Esophagus squamous epithelium (tissue), 4 donors: Measurements from ENCODE around the gene CRTAC1.

Source experiments
- POLR2A ChIP-seq, 4 donors: fragments of 450-650 bp; IDR thresholded peaks; one replicate each; pipeline ENCODE4 v1.6.1; 2017; ENCODE audit warnings: antibody characterized with exemption in 4 of 4, mild to moderate bottlenecking in 4 of 4, moderate library complexity in 3 of 4
- TF ChIP-seq, protein P1 (sequence below), 6 experiments: fragments of 450-650 bp in 4 of 6; fragments of 200-600 bp in 2 of 6; sonication (generic) in 2 of 6; IDR thresholded peaks; one replicate each; pipeline ENCODE4 v1.5.1; 2016 to 2019; ENCODE audit warnings: antibody characterized with exemption in 6 of 6, mild to moderate bottlenecking in 4 of 6, moderate library complexity in 4 of 6

DNA sequence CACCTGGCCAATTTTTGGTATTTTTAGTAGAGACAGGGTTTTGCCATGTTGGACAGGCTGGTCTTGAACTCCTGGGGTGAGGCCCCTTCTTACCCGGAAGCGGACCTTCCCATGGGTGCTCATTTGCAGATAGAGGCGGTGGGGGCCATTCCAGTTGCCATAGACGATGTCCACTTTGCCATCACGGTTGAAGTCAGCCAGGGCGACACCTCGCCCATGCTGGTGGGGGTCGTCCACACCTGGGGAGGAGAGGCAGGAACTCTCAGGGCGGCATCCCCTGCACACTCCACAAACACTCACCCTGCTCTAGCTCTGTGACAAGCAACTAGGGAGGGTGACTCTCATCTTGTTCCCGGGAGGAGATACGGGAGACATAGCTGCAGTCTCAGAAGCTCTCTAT, 125.8 kb downstream of the CRTAC1 start:
- TF ChIP-seq, protein P1, sequence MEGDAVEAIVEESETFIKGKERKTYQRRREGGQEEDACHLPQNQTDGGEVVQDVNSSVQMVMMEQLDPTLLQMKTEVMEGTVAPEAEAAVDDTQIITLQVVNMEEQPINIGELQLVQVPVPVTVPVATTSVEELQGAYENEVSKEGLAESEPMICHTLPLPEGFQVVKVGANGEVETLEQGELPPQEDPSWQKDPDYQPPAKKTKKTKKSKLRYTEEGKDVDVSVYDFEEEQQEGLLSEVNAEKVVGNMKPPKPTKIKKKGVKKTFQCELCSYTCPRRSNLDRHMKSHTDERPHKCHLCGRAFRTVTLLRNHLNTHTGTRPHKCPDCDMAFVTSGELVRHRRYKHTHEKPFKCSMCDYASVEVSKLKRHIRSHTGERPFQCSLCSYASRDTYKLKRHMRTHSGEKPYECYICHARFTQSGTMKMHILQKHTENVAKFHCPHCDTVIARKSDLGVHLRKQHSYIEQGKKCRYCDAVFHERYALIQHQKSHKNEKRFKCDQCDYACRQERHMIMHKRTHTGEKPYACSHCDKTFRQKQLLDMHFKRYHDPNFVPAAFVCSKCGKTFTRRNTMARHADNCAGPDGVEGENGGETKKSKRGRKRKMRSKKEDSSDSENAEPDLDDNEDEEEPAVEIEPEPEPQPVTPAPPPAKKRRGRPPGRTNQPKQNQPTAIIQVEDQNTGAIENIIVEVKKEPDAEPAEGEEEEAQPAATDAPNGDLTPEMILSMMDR (IDR thresholded peaks at IDR 0.05) = no peak
- no peak for TF ChIP-seq POLR2A (IDR thresholded peaks at IDR 0.05)
